ENCODE data around the gene MS4A2. TPM values are rescaled to one million over a fixed set of nuclear protein-coding genes. Genes with fewer than 3 reads are reported as not detected.

Gene MS4A2
- total and polyA plus RNA-seq, 2 of the 8 experiments (the other 6 are each of a cell fraction or from before 2014, with no cell fraction given), result not detected

- H3K27me3 ChIP-seq (replicated peaks in 1 of 4; ENCODE audit: control insufficient read depth in 3 of 4, extremely low read depth in 1 of 4, insufficient read depth in 3 of 4, low read length in 3 of 4), result no peaks in the 10 kb centered on the region
- H3K18ac ChIP-seq (ENCODE audit: extremely low read depth, low read length), result no peak overlapping the region
- peaks cover 0 to 3% (median 2%) of the 10 kb centered on the region in 4 experiments; a peak in 4 of 7 replicates for H3K4me1 ChIP-seq (replicated peaks in 1 of 4; ENCODE audit: control insufficient read depth in 3 of 4, insufficient read depth in 4 of 4, low read length in 3 of 4)
- H3K4me3 ChIP-seq (ENCODE audit: extremely low read depth in 1 of 4, insufficient read depth in 2 of 4, low read depth in 3 of 4, low read length in 4 of 4), result no peak overlapping the region
- H3K23ac ChIP-seq (ENCODE audit: insufficient read length), result no peak overlapping the region
- H2AFZ ChIP-seq (ENCODE audit: low read length), result no peak overlapping the region
- WGBS, 2 experiments (ENCODE audit: extremely low coverage in 1 of 2, insufficient coverage in 1 of 2, insufficient read length in 1 of 2, insufficient replicate concordance in 2 of 2, low coverage in 1 of 2, low lambda C conversion rate in 2 of 2, missing lambda C conversion rate in 1 of 2), result 92% methylated on average over 3 of the region's 3 CpGs; no CpG with 5 or more reads in 1 of the 2 experiments
- no peak overlapping the region for H4K91ac ChIP-seq (replicated peaks; ENCODE audit: insufficient read length, low read length)
- H3K4me2 ChIP-seq (ENCODE audit: insufficient read depth in 1 of 2, low read depth in 2 of 2, low read length in 2 of 2), result no peak overlapping the region
- ChIA-PET CTCF (ENCODE audit: partially characterized antibody) (interaction anchor here (0.6 to 1.4 kb wide), 6 partner anchors 11 to 825 kb away, joined by 3 to 9 read pairs (median 4); partner anchors contain the start of gene MRPL16), POLR2A (ENCODE audit: partially characterized antibody) (no interaction called here)
- H4K5ac ChIP-seq (ENCODE audit: insufficient read length, low read depth, low read length), result no peak overlapping the region
- H2AK5ac ChIP-seq (ENCODE audit: low read depth, low read length), result no peak overlapping the region
- no peaks in the 10 kb centered on the region for H3K23me2 ChIP-seq (ENCODE audit: low read depth, low read length)
- H3K36me3 ChIP-seq (ENCODE audit: control insufficient read depth in 2 of 4, insufficient read depth in 4 of 4, low read length in 3 of 4), result no peaks in the 10 kb centered on the region
- no peak overlapping the region for H3K27ac ChIP-seq (ENCODE audit: low read depth, low read length)
- H3K56ac ChIP-seq (replicated peaks; ENCODE audit: insufficient read length, low read depth, low read length), result no peak overlapping the region
- FAIRE-seq, result no peak
- no peak overlapping the region for H2BK120ac ChIP-seq (replicated peaks; ENCODE audit: low read depth, low read length)
- no peak overlapping the region for H3K14ac ChIP-seq (ENCODE audit: insufficient read length)
- no peak overlapping the region for H2BK15ac ChIP-seq (ENCODE audit: low read length)
- H2BK20ac ChIP-seq (ENCODE audit: low read length), result no peak overlapping the region
- H3K79me1 ChIP-seq (ENCODE audit: low read depth, low read length), result no peaks in the 10 kb centered on the region
- no peak overlapping the region for H3K4ac ChIP-seq (replicated peaks; ENCODE audit: insufficient read length, low read depth, low read length)
- no peak overlapping the region for H3K9ac ChIP-seq (replicated peaks in 1 of 4; ENCODE audit: extremely low read depth in 1 of 4, low read depth in 3 of 4, low read length in 3 of 4)
- no peak overlapping the region for H4K8ac ChIP-seq (ENCODE audit: extremely low read depth, insufficient read depth, low read length)
- H2BK12ac ChIP-seq (ENCODE audit: low read depth, low read length), result no peak overlapping the region
- no peak overlapping the region for H2BK5ac ChIP-seq (ENCODE audit: low read depth, low read length)
- DNase-seq (ENCODE audit: low read depth in 1 of 2, low spot score in 2 of 2), result no peak
- no peaks in the 10 kb centered on the region for H3K79me2 ChIP-seq (ENCODE audit: control insufficient read depth in 1 of 2, insufficient read depth in 2 of 2, low read length in 2 of 2)
- no peaks in the 10 kb centered on the region for H4K20me1 ChIP-seq (replicated peaks in 1 of 2; ENCODE audit: control insufficient read depth in 1 of 2, insufficient read depth in 2 of 2, low read length in 2 of 2)
- peaks cover 9 to 13% of the 10 kb centered on the region in 2 experiments for H3K9me3 ChIP-seq (ENCODE audit: insufficient read depth in 2 of 2, low read depth in 1 of 2, low read length in 1 of 2)
- TF ChIP-seq SP1 (IDR thresholded peaks at IDR 0.05; ENCODE audit: low read depth, low read length) (no peak), YY1 (IDR thresholded peaks at IDR 0.05; ENCODE audit: low read depth, low read length) (no peak), HDAC6 (IDR thresholded peaks at IDR 0.05; ENCODE audit: low read depth, low read length) (no peak), KDM5A (IDR thresholded peaks at IDR 0.05; ENCODE audit: low read length) (no peak), PHF8 (conservative IDR thresholded peaks at IDR 0.05; ENCODE audit: low read depth, low read length) (no peak), ZNF274 (IDR thresholded peaks at IDR 0.05; ENCODE audit: borderline replicate concordance, extremely low read depth, low read length) (no peak), NRF1 (IDR thresholded peaks at IDR 0.05; ENCODE audit: low read depth, low read length) (no peak), TBP (IDR thresholded peaks at IDR 0.05; ENCODE audit: low read depth, low read length) (no peak), RBBP5 (IDR thresholded peaks at IDR 0.05; ENCODE audit: borderline replicate concordance, low read depth, low read length) (no peak), CEBPB (IDR thresholded peaks at IDR 0.05; ENCODE audit: low read depth, low read length) (no peak), POU5F1 (IDR thresholded peaks at IDR 0.05; ENCODE audit: low read depth, low read length) (no peak), EZH2 (IDR thresholded peaks at IDR 0.05; ENCODE audit: low read depth, low read length, severe bottlenecking) (no peak)
- TF ChIP-seq, protein P1, sequence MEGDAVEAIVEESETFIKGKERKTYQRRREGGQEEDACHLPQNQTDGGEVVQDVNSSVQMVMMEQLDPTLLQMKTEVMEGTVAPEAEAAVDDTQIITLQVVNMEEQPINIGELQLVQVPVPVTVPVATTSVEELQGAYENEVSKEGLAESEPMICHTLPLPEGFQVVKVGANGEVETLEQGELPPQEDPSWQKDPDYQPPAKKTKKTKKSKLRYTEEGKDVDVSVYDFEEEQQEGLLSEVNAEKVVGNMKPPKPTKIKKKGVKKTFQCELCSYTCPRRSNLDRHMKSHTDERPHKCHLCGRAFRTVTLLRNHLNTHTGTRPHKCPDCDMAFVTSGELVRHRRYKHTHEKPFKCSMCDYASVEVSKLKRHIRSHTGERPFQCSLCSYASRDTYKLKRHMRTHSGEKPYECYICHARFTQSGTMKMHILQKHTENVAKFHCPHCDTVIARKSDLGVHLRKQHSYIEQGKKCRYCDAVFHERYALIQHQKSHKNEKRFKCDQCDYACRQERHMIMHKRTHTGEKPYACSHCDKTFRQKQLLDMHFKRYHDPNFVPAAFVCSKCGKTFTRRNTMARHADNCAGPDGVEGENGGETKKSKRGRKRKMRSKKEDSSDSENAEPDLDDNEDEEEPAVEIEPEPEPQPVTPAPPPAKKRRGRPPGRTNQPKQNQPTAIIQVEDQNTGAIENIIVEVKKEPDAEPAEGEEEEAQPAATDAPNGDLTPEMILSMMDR (IDR thresholded peaks at IDR 0.05; ENCODE audit: control extremely low read depth in 1 of 3, insufficient read depth in 1 of 3, low read depth in 1 of 3, low read length in 3 of 3), result no peak
These were observed 41.4 kb downstream of the MS4A2 start for GRCh38 chr11:60129853-60130252.

Data from H1 (cell line).